ENCODE data around the gene SHB.

DNA sequence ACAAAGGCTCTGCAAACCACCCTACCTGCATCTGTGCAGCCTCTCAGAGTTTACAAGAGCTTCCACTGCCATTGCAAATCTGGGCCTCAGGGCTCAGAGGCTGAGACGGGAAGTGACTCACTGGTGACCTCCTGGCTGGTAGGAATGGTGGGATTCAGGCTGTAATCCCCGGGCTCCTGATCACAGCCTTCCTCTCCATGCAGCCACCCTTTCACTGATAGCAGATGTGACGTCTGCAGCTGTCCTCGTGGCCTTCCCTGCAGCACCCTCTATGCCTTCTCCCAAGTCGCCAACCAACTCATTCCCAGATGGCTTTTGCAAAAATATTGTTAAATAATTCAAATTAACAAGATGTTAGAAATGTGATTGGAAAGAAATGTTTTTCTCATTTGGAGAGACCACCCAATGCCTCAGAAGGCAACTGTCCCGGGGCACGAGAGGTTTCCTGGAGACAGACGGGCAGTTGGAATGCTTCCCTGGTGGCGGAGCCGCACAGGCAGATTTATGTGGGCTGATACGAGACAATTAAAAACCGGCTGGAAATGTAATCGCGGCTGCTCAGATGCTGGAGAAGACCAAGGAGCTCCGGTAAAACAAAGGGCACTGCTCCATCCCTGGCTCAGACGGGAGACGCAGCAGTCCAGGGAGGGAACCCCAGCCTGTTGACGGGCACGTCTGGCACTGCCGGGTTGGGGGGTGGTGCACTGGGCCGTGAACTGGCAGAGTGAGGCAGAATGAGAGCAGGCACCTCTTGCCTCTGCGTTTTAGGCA is 130.7 kb downstream of the SHB start:
- TF ChIP-seq, protein P1, sequence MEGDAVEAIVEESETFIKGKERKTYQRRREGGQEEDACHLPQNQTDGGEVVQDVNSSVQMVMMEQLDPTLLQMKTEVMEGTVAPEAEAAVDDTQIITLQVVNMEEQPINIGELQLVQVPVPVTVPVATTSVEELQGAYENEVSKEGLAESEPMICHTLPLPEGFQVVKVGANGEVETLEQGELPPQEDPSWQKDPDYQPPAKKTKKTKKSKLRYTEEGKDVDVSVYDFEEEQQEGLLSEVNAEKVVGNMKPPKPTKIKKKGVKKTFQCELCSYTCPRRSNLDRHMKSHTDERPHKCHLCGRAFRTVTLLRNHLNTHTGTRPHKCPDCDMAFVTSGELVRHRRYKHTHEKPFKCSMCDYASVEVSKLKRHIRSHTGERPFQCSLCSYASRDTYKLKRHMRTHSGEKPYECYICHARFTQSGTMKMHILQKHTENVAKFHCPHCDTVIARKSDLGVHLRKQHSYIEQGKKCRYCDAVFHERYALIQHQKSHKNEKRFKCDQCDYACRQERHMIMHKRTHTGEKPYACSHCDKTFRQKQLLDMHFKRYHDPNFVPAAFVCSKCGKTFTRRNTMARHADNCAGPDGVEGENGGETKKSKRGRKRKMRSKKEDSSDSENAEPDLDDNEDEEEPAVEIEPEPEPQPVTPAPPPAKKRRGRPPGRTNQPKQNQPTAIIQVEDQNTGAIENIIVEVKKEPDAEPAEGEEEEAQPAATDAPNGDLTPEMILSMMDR (IDR thresholded peaks at IDR 0.05; ENCODE audit: insufficient read depth, low read length, poor library complexity, severe bottlenecking), result no peak
- TF ChIP-seq EZH2phosphoT487 (conservative IDR thresholded peaks at IDR 0.05; ENCODE audit: low read length), result no peak
